GM06990 (cell line): ENCODE results near the gene OCA2.

Experiments used
- DNase-seq: peaks from one replicate; pipeline ENCODE4 v3.0.0-alpha.2; 2011; ENCODE audit not compliant: insufficient read length; ENCODE audit errors: extremely low read depth
- H3K27me3 ChIP-seq: replicated peaks from 2 replicates; pipeline ENCODE4 v1.6.0; 2011; ENCODE audit warnings: low read length; ENCODE audit not compliant: control insufficient read depth, insufficient read depth
- H3K36me3 ChIP-seq: 2 replicates; pipeline ENCODE4 v1.5.1; 2011; ENCODE audit warnings: low read length; ENCODE audit not compliant: control insufficient read depth, insufficient read depth
- H3K4me3 ChIP-seq: replicated peaks from 2 replicates; pipeline ENCODE4 v1.5.1; 2011; ENCODE audit warnings: low read depth, mild to moderate bottlenecking, control low read depth, low read length
- CTCF ChIP-seq: IDR thresholded peaks from 2 replicates; pipeline ENCODE4 v1.5.1; 2011; ENCODE audit warnings: low read length, control low read depth, mild to moderate bottlenecking, inconsistent platforms; ENCODE audit not compliant: insufficient read depth, poor library complexity, severe bottlenecking

The OCA2 gene

GRCh38 chr15:28112101-28112760 is 13.1 kb upstream of the OCA2 start:
- H3K36me3 ChIP-seq, result peaks cover 26% of the 10 kb centered on the region

GRCh38 chr15:28111543-28111942 is 12.4 kb upstream of the OCA2 start:
- no peak overlapping the region for H3K4me3 ChIP-seq
- DNase-seq, result no peak
- TF ChIP-seq CTCF, result no peak
- no peaks in the 10 kb centered on the region for H3K27me3 ChIP-seq
- peaks cover 23% of the 10 kb centered on the region for H3K36me3 ChIP-seq

More at GRCh38 chr15:28112101-28112760, 13.1 kb upstream of the OCA2 start:
- H3K27me3 ChIP-seq, result no peaks in the 10 kb centered on the region
- no peak overlapping the region for H3K4me3 ChIP-seq
- no peak for TF ChIP-seq CTCF
- DNase-seq, result no peak

- Histone ChIP-seq H3K27me3 (no peaks in the 10 kb centered on the region; the same call in 1 of the 2 replicates), H3K36me3 (peaks cover 22% of the 10 kb centered on the region), H3K4me3 (no peak overlapping the region)
- no peak for DNase-seq
- no peak for TF ChIP-seq CTCF
Measured at GRCh38 chr15:28110481-28110881, 11.4 kb upstream of the OCA2 start.

GRCh38 chr15:28109626-28110455 is 10.7 kb upstream of the OCA2 start:
- H3K27me3 ChIP-seq, result no peaks in the 10 kb centered on the region; the same call in 1 of the 2 replicates
- TF ChIP-seq CTCF, result no peak
- H3K4me3 ChIP-seq, result no peak overlapping the region
- no peak for DNase-seq
- H3K36me3 ChIP-seq, result peaks cover 19% of the 10 kb centered on the region

- no peak for TF ChIP-seq CTCF
- Histone ChIP-seq H3K4me3 (no peak overlapping the region), H3K36me3 (peaks cover 5% of the 10 kb centered on the region), H3K27me3 (no peaks in the 10 kb centered on the region; the same call in 1 of the 2 replicates)
- no peak for DNase-seq
Measured at GRCh38 chr15:28107904-28108275, 8.8 kb upstream of the OCA2 start.
